Osteoblast (primary cell): ENCODE data around the gene NUP160. TPM values are rescaled to one million over a fixed set of nuclear protein-coding genes. Genes with fewer than 3 reads are reported as not detected.

Experiments used
- DNase-seq: peaks from one replicate; pipeline ENCODE4 v3.0.0; 2011; ENCODE audit warnings: low spot score, mixed read lengths; ENCODE audit not compliant: insufficient read length; ENCODE audit errors: missing footprints
- H2AFZ ChIP-seq: 2 replicates; pipeline ENCODE4 v1.6.0; 2011; ENCODE audit warnings: mild to moderate bottlenecking, low read length
- H3K27ac ChIP-seq: 2 replicates; pipeline ENCODE4 v1.5.1; 2011; ENCODE audit warnings: mild to moderate bottlenecking, low read depth, low read length, moderate library complexity
- H3K27me3 ChIP-seq: 2 replicates; pipeline ENCODE4 v1.6.0; 2012; ENCODE audit warnings: mild to moderate bottlenecking, control low read depth, inconsistent platforms, low read length, moderate library complexity; ENCODE audit not compliant: insufficient read depth
- H3K36me3 ChIP-seq: 2 replicates; pipeline ENCODE4 v1.5.1; 2011; ENCODE audit warnings: mild to moderate bottlenecking, low read length, control low read depth, moderate library complexity; ENCODE audit not compliant: insufficient read depth
- H3K4me1 ChIP-seq: 2 replicates; pipeline ENCODE4 v1.5.1; 2011; ENCODE audit warnings: mild to moderate bottlenecking, low read length, control low read depth, moderate library complexity; ENCODE audit not compliant: insufficient read depth
- H3K4me2 ChIP-seq: 2 replicates; pipeline ENCODE4 v1.6.0; 2011; ENCODE audit warnings: mild to moderate bottlenecking, low read length; ENCODE audit not compliant: insufficient read depth
- H3K4me3 ChIP-seq: fragments of 200-600 bp; sonication (generic); 3 replicates; pipeline ENCODE4 v1.5.1; 2012; ENCODE audit warnings: mild to moderate bottlenecking, low read length, inconsistent platforms; ENCODE audit not compliant: insufficient read depth
- H3K79me2 ChIP-seq: 2 replicates; pipeline ENCODE4 v1.6.0; 2012; ENCODE audit warnings: mild to moderate bottlenecking, low read length, control low read depth, inconsistent platforms; ENCODE audit not compliant: insufficient read depth
- H3K9me3 ChIP-seq: 2 replicates; pipeline ENCODE4 v1.5.1; 2011; ENCODE audit warnings: low read depth, low read length, control low read depth
- H4K20me1 ChIP-seq: 2 replicates; pipeline ENCODE4 v1.6.0; 2012; ENCODE audit warnings: mild to moderate bottlenecking, low read length, control low read depth; ENCODE audit not compliant: insufficient read depth
- total RNA-seq: library from RNA; depleted of rRNA; stranded (reverse); fragments of >200 nt; gene quantifications from 2 replicates; pipeline ENCODE4 v1.2.3, GENCODE V29; 2012
- TF ChIP-seq, protein P1 (sequence below): IDR thresholded peaks from 2 replicates; pipeline ENCODE4 v1.5.1; 2011; ENCODE audit warnings: mild to moderate bottlenecking, low read depth, low read length, moderate library complexity; ENCODE audit errors: extremely low read depth

NUP160 gene
- total RNA-seq, 1 donor: 27.1 TPM

- no peak overlapping the region for H3K27ac ChIP-seq
- H3K79me2 ChIP-seq: no peaks in the 10 kb centered on the region
- TF ChIP-seq, protein P1, sequence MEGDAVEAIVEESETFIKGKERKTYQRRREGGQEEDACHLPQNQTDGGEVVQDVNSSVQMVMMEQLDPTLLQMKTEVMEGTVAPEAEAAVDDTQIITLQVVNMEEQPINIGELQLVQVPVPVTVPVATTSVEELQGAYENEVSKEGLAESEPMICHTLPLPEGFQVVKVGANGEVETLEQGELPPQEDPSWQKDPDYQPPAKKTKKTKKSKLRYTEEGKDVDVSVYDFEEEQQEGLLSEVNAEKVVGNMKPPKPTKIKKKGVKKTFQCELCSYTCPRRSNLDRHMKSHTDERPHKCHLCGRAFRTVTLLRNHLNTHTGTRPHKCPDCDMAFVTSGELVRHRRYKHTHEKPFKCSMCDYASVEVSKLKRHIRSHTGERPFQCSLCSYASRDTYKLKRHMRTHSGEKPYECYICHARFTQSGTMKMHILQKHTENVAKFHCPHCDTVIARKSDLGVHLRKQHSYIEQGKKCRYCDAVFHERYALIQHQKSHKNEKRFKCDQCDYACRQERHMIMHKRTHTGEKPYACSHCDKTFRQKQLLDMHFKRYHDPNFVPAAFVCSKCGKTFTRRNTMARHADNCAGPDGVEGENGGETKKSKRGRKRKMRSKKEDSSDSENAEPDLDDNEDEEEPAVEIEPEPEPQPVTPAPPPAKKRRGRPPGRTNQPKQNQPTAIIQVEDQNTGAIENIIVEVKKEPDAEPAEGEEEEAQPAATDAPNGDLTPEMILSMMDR: no peak
- no peak for DNase-seq
- no peaks in the 10 kb centered on the region for H4K20me1 ChIP-seq
- no peak overlapping the region for H3K4me3 ChIP-seq
- H2AFZ ChIP-seq: no peak overlapping the region
- H3K4me1 ChIP-seq: peaks cover 10% of the 10 kb centered on the region
- no peak overlapping the region for H3K4me2 ChIP-seq
- H3K9me3 ChIP-seq: no peaks in the 10 kb centered on the region
- H3K27me3 ChIP-seq: no peaks in the 10 kb centered on the region
- H3K36me3 ChIP-seq: peaks cover 57% of the 10 kb centered on the region
These were observed 60.0 kb downstream of the NUP160 start for GRCh38 chr11:47788181-47788580.

- Histone ChIP-seq H3K4me3 (no peak overlapping the region), H3K27me3 (no peaks in the 10 kb centered on the region), H3K4me1 (no peaks in the 10 kb centered on the region), H3K27ac (no peak overlapping the region), H3K4me2 (no peak overlapping the region), H2AFZ (no peak overlapping the region), H4K20me1 (no peaks in the 10 kb centered on the region), H3K36me3 (peaks cover 61% of the 10 kb centered on the region), H3K79me2 (no peaks in the 10 kb centered on the region), H3K9me3 (no peaks in the 10 kb centered on the region)
- no peak for DNase-seq
- TF ChIP-seq, protein P1: no peak
These were observed 61.8 kb downstream of the NUP160 start for GRCh38 chr11:47786373-47786772.

- Histone ChIP-seq H3K27ac (no peak overlapping the region), H3K4me1 (no peaks in the 10 kb centered on the region), H3K27me3 (no peaks in the 10 kb centered on the region), H3K9me3 (no peaks in the 10 kb centered on the region), H3K79me2 (no peaks in the 10 kb centered on the region), H3K36me3 (peaks cover 59% of the 10 kb centered on the region), H2AFZ (no peak overlapping the region), H3K4me2 (no peak overlapping the region), H3K4me3 (no peak overlapping the region), H4K20me1 (no peaks in the 10 kb centered on the region)
- DNase-seq: no peak
- TF ChIP-seq, protein P1: no peak
These were observed 63.3 kb downstream of the NUP160 start for GRCh38 chr11:47784785-47785381.

DNA sequence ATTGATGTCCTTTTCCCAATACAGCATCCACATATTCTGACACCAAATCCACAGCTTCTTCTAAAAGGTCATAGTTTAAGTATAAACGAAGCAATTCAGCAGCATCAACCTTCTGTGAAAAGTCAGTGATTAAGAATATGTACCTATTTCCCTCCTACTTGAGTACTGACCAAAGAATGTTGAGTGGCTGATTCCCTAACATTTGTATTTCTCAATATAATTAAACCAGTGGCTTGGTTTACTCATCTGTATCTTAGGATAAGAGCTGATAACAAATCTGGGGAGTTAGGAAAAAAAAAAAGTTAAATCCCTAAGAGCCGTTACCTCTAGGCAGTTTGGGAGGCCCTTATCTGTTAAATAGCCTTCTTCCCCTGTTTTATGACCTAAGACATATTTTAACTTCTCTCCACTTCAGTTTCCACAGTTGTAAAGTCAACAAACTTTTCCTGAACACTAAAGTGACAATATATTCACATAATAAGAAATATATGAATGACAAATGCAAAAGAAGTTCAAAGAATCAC is 65.0 kb downstream of the NUP160 start:
- no peak overlapping the region for H3K4me3 ChIP-seq
- H3K4me2 ChIP-seq: no peak overlapping the region
- no peaks in the 10 kb centered on the region for H3K27me3 ChIP-seq
- H3K27ac ChIP-seq: no peak overlapping the region
- TF ChIP-seq, protein P1: no peak
- H3K4me1 ChIP-seq: no peaks in the 10 kb centered on the region
- H3K79me2 ChIP-seq: no peaks in the 10 kb centered on the region
- no peaks in the 10 kb centered on the region for H4K20me1 ChIP-seq
- no peak overlapping the region for H2AFZ ChIP-seq
- no peak for DNase-seq
- H3K9me3 ChIP-seq: no peaks in the 10 kb centered on the region
- peaks cover 72% of the 10 kb centered on the region for H3K36me3 ChIP-seq
